Lung (tissue), 12 donors: Measurements from ENCODE around the gene PLA2G2D. TPM values are rescaled to one million over a fixed set of nuclear protein-coding genes. Genes with fewer than 3 reads are reported as not detected.

ENCODE experiments used
- ATAC-seq: fragments of 200-7000 bp; cut with Tn5 transposase; one replicate; pipeline ENCODE4 v1.9.1; 2020; ENCODE audit warnings: moderate number of reproducible peaks; ENCODE audit not compliant: insufficient read depth, low FRiP score
- DNase-seq, 3 donors: peaks; one replicate each; pipeline ENCODE4 v3.0.0-alpha.2; 2013 to 2017
- H3K27ac ChIP-seq, 2 donors: one replicate each; pipeline ENCODE4 v1.5.1; 2013; ENCODE audit warnings: mild to moderate bottlenecking in 2 of 2, moderate library complexity in 2 of 2, control low read depth in 1 of 2, inconsistent platforms in 1 of 2, low read depth in 1 of 2, low read length in 1 of 2
- H3K27me3 ChIP-seq, 3 donors: one replicate each; pipeline ENCODE4 v1.5.1; 2013; ENCODE audit warnings: low read length in 2 of 3; ENCODE audit not compliant: control insufficient read depth in 3 of 3, insufficient read depth in 3 of 3
- H3K36me3 ChIP-seq, 4 donors: one replicate each; pipeline ENCODE4 v1.5.1; 2013; ENCODE audit warnings: low read length in 4 of 4, mild to moderate bottlenecking in 1 of 4, moderate library complexity in 1 of 4; ENCODE audit not compliant: control insufficient read depth in 4 of 4, insufficient read depth in 4 of 4
- H3K4me1 ChIP-seq, 5 donors: one replicate each; pipeline ENCODE4 v1.5.1; 2013; ENCODE audit warnings: low read length in 5 of 5, mild to moderate bottlenecking in 2 of 5, moderate library complexity in 1 of 5; ENCODE audit not compliant: control insufficient read depth in 5 of 5, insufficient read depth in 5 of 5
- H3K4me3 ChIP-seq: one replicate; pipeline ENCODE4 v1.5.1; 2013; ENCODE audit warnings: mild to moderate bottlenecking, control low read depth, moderate library complexity
- H3K9ac ChIP-seq, 2 donors: one replicate each; pipeline ENCODE4 v1.5.1; 2013; ENCODE audit warnings: low read length in 2 of 2, control low read depth in 1 of 2; ENCODE audit not compliant: insufficient read depth in 1 of 2
- H3K9me3 ChIP-seq, 4 donors: one replicate each; pipeline ENCODE4 v1.5.1; 2013; ENCODE audit warnings: low read length in 3 of 4, mild to moderate bottlenecking in 1 of 4, moderate library complexity in 1 of 4; ENCODE audit not compliant: control insufficient read depth in 4 of 4, insufficient read depth in 3 of 4
- WGBS, 2 donors: extraction: QIAGEN DNeasy Blood & Tissue Kit; methylation state at CpG; one replicate each; pipeline ENCODE4 v1.1.7; 2013; 5-methylcytosine and 5-hydroxymethylcytosine counted together
- polyA plus RNA-seq, 2 donors: library from polyadenylated mRNA; stranded (reverse); fragments of 200-250 nt; gene quantifications; one replicate each; pipeline ENCODE4 v1.2.1, GENCODE V29; 2013
- total RNA-seq, 2 donors: library from RNA; depleted of rRNA in 1 of 2; stranded (reverse); fragments of >200 nt in 1 of 2; gene quantifications; one replicate each; pipeline ENCODE4 v1.2.1, GENCODE V29; 2014 to 2021
- TF ChIP-seq, protein P1 (sequence below): IDR thresholded peaks from 2 replicates; pipeline ENCODE4 v1.5.1; 2012; ENCODE audit warnings: mild to moderate bottlenecking; ENCODE audit errors: control extremely low read depth, extremely low read depth
- donor health status: control.
- donor health status: control.
- donor health status: Bipolar disorder and iron deficiency.
- donor health status: healthy.
- donor health status: DM: yes; HTN: yes; CAD: no.

Gene PLA2G2D
- total and polyA plus RNA-seq, 4 donors = 0.06 to 0.57 (median 0.06) TPM; not detected in 1

DNA sequence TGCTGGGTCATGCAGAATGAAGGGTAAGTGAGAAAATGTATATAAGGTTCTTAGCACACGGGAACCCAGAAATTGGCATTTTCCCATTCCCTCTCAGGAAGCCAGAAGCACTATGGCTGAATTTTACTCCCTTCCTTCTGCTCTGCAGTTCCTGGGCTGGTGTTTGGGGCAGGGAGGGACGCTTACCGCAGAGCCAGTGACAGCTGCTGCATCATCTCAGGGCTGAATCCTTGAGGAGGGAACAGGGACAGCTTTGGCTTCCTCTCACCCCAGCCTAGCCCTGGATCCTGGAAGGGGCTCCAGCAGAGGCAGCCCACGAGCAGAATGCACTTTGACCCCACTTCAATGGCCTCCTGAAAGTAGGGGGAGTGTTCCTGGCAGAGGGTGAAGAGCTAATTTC is 12.0 kb downstream of the PLA2G2D start:
- DNase-seq (no peak), ATAC-seq (no peak)
- H3K27me3 ChIP-seq = peaks cover 0 to 4% (median 0%) of the 10 kb centered on the region in 3 donors
- no peak overlapping the region for H3K9ac ChIP-seq
- 66 to 72% methylated on average over 4 of the region's 4 CpGs for WGBS, 2 donors
- peaks cover 0 to 15% (median 0%) of the 10 kb centered on the region in 5 donors for H3K4me1 ChIP-seq
- TF ChIP-seq, protein P1, sequence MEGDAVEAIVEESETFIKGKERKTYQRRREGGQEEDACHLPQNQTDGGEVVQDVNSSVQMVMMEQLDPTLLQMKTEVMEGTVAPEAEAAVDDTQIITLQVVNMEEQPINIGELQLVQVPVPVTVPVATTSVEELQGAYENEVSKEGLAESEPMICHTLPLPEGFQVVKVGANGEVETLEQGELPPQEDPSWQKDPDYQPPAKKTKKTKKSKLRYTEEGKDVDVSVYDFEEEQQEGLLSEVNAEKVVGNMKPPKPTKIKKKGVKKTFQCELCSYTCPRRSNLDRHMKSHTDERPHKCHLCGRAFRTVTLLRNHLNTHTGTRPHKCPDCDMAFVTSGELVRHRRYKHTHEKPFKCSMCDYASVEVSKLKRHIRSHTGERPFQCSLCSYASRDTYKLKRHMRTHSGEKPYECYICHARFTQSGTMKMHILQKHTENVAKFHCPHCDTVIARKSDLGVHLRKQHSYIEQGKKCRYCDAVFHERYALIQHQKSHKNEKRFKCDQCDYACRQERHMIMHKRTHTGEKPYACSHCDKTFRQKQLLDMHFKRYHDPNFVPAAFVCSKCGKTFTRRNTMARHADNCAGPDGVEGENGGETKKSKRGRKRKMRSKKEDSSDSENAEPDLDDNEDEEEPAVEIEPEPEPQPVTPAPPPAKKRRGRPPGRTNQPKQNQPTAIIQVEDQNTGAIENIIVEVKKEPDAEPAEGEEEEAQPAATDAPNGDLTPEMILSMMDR = no peak
- H3K36me3 ChIP-seq = no peaks in the 10 kb centered on the region
- no peak overlapping the region for H3K4me3 ChIP-seq
- no peaks in the 10 kb centered on the region for H3K9me3 ChIP-seq
- no peak overlapping the region for H3K27ac ChIP-seq

DNA sequence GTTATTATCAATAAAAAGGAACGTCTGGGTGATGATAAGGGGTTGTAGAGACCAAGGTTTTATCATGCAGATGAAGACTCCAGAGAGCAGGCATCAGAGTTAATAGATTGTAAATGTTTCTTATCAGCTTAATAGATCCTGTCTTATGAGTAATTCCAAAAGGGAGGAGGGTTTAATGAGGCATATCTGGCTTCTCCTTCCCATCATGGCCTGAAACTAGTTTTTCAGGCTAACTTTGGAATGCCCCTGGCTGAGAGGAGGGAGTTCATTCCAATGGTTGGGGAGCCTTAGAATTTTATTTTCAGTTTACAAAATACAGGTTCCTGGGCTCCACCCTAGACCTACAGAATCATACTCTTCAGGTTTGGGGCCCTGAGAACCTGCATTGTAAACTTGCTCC is 13.5 kb downstream of the PLA2G2D start:
- Histone ChIP-seq H3K4me1 (peaks cover 0 to 24% (median 0%) of the 10 kb centered on the region in 5 donors), H3K27ac (no peak overlapping the region), H3K27me3 (peaks cover 0 to 4% (median 0%) of the 10 kb centered on the region in 3 donors), H3K4me3 (no peak overlapping the region), H3K9me3 (no peaks in the 10 kb centered on the region), H3K9ac (no peak overlapping the region), H3K36me3 (no peaks in the 10 kb centered on the region)
- 42 to 71% methylated on average over 1 of the region's 1 CpG for WGBS, 2 donors
- no peak for ATAC-seq
- TF ChIP-seq, protein P1 = no peak
- peak in 1 of 3 donors; percentile 12 for DNase-seq

DNA sequence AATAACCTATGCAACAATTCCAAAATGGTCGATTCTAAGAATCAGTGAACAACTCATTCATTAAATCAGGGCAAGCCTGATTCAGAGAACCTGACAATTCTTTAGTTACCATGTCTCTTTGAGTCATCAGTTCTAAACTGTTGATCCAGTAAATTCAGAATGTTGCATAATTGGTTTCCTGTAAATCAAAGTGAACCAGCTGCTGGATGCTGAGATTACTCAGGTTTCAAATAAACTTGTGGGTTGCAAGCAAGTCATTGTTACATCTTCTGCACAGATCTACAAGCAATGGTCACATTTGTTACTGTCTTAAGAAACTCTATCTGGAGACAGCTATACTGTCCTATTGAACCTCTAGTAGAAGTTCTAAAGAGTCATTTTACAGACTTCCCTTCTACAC is 16.5 kb downstream of the PLA2G2D start:
- WGBS, 2 donors = 66 to 86% methylated on average over 1 of the region's 1 CpG

More for the DNA sequence above, 16.5 kb downstream of the PLA2G2D start:
- H3K36me3 ChIP-seq = no peaks in the 10 kb centered on the region
- H3K27ac ChIP-seq = no peak overlapping the region
- no peaks in the 10 kb centered on the region for H3K9me3 ChIP-seq
- no peak overlapping the region for H3K9ac ChIP-seq
- TF ChIP-seq, protein P1 = no peak
- H3K27me3 ChIP-seq = peaks cover 0 to 4% (median 0%) of the 10 kb centered on the region in 3 donors
- no peak overlapping the region for H3K4me3 ChIP-seq
- DNase-seq = peak in 2 of 3 donors; percentile 24 to 65
- H3K4me1 ChIP-seq = peaks cover 0 to 25% (median 0%) of the 10 kb centered on the region in 5 donors
- peak; percentile 27 for ATAC-seq
